Measurements from ENCODE around the gene IMPDH1. TPM values are rescaled to one million over a fixed set of nuclear protein-coding genes. Genes with fewer than 3 reads are reported as not detected.

The IMPDH1 gene
- total and polyA plus RNA-seq, 11 donors = 12.3 to 65.3 (median 23.6) TPM

GRCh38 chr7:128417071-128417470 lies 7.3 kb upstream of the IMPDH1 start:
- H3K27ac ChIP-seq = no peak overlapping the region
- H3K9me3 ChIP-seq = no peaks in the 10 kb centered on the region
- 82 to 90% (median 86%) methylated on average over 3 of the region's 3 CpGs for WGBS, 4 donors
- H3K27me3 ChIP-seq = no peaks in the 10 kb centered on the region
- H3K4me1 ChIP-seq = no peaks in the 10 kb centered on the region
- DNase-seq (no peak), ATAC-seq (no peak)
- H3K4me3 ChIP-seq = no peak overlapping the region
- H3K36me3 ChIP-seq = no peaks in the 10 kb centered on the region
- TF ChIP-seq POLR2A (IDR thresholded peaks at IDR 0.05) = no peak
- TF ChIP-seq, protein P1, sequence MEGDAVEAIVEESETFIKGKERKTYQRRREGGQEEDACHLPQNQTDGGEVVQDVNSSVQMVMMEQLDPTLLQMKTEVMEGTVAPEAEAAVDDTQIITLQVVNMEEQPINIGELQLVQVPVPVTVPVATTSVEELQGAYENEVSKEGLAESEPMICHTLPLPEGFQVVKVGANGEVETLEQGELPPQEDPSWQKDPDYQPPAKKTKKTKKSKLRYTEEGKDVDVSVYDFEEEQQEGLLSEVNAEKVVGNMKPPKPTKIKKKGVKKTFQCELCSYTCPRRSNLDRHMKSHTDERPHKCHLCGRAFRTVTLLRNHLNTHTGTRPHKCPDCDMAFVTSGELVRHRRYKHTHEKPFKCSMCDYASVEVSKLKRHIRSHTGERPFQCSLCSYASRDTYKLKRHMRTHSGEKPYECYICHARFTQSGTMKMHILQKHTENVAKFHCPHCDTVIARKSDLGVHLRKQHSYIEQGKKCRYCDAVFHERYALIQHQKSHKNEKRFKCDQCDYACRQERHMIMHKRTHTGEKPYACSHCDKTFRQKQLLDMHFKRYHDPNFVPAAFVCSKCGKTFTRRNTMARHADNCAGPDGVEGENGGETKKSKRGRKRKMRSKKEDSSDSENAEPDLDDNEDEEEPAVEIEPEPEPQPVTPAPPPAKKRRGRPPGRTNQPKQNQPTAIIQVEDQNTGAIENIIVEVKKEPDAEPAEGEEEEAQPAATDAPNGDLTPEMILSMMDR (IDR thresholded peaks at IDR 0.05) = no peak
- intact Hi-C loops (cut with DNase I) = no loop called here

DNA sequence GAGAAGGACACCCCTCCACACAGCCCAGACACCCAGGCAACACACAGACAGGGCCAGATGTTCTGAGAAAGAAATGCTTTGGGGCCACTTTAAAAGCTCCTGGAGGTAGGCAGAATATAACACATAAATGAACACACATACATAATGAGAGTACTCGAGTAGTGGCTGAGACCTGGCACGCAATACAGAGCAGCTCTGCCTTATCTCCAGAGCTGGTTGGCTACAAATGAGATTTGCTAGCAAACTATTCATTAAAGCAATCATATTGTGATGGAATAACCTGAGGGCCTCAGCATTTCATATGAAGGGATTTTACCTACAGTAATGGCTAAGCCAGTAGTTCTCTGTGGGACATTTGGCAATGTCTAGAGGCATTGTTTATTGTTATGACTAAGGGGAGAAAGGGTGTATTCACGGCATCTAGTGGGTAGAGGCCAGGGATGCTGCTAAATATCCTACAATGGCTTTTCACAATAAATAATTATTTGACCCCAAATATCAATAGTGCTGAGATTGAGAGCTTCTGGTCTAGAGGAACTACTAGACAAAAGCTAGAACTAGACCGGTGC lies 5.5 kb upstream of the IMPDH1 start:
- Histone ChIP-seq H3K9me3 (no peaks in the 10 kb centered on the region), H3K36me3 (no peaks in the 10 kb centered on the region), H3K4me3 (no peak overlapping the region), H3K4me1 (peaks cover 0 to 8% (median 4%) of the 10 kb centered on the region in 12 donors), H3K27ac (no peak overlapping the region), H3K27me3 (no peaks in the 10 kb centered on the region)
- DNase-seq (no peak), ATAC-seq (peak in 1 of 4 donors; percentile 12)
- WGBS, 4 donors = 63 to 70% (median 65%) methylated on average over 4 of the region's 4 CpGs
- TF ChIP-seq, protein P1 (IDR thresholded peaks at IDR 0.05) = no peak
- TF ChIP-seq POLR2A (IDR thresholded peaks at IDR 0.05) = no peak
- intact Hi-C loops (cut with DNase I) = no loop called here

GRCh38 chr7:128410451-128410753 lies 620 bp upstream of the IMPDH1 start:
- H3K27me3 ChIP-seq = no peaks in the 10 kb centered on the region
- 2 to 9% (median 3%) methylated on average over 5 to 6 of the region's 6 CpGs for WGBS, 4 donors
- DNase-seq (no peak), ATAC-seq (peak in 1 of 4 donors; percentile 4)
- TF ChIP-seq, protein P1 (IDR thresholded peaks at IDR 0.05) = no peak
- TF ChIP-seq POLR2A (IDR thresholded peaks at IDR 0.05) = no peak
- no peaks in the 10 kb centered on the region for H3K36me3 ChIP-seq
- intact Hi-C loops (cut with DNase I) = no loop called here
- H3K9me3 ChIP-seq = no peaks in the 10 kb centered on the region
- peaks cover 0 to 46% (median 31%) of the 10 kb centered on the region in 12 donors for H3K4me1 ChIP-seq
- peak overlapping the region; percentile 48 to 87 (median 71) for H3K4me3 ChIP-seq
- H3K27ac ChIP-seq = peak overlapping the region; percentile 21 to 94 (median 82)

DNA sequence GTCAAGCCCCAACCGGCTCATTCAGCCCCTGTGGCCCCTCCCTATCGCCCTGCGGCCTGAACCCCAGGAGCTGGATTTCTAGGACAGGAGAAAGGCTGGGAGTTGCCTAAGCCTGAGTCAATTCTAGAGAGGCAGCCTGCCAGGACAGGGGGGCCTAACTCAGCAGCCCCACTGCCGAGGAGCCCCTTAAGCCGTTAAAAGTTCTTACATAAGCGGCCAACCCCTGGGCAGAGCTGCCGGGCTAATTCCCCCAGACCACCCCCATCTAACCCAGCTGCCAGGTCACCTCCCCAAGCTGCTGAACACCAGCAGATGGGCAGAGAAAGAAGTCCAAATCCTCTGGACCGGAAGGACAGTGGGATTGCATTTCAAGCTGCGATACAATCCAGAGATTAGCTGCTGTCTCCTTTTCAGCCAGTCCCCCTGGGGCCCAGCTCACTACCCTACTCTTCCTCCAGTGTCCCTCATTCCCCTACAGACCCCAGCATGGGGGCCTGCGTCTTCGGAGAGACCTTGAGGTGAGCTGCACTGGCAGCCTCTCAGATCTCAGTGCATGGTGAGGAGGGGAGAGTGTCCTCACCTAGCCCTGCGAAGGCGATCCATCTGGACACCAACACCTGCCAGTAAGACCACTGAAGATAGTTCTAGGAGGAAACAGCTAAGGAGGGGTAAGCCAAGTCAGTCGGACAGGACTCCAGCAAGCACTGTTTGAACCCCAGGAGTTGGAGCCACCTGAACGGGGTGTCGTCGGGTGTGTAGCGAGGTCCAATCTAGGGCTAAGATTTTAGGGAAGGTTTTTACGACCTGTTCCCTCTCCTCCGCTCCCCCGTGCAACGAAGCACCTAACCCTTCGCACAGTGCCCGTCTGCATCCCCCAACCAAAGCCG lies 830 bp downstream of the IMPDH1 start:
- intact Hi-C loops (cut with DNase I) = loop anchor here in 2 of 10 donors (10.0 kb wide), 2 partner anchors 46 to 56 kb away; partner anchors contain the start of gene HILPDA (in 1 of the 2)
- peak overlapping the region; percentile 48 to 87 (median 71) for H3K4me3 ChIP-seq
- no peaks in the 10 kb centered on the region for H3K27me3 ChIP-seq

More for the DNA sequence above, 830 bp downstream of the IMPDH1 start:
- TF ChIP-seq, protein P1 (IDR thresholded peaks at IDR 0.05) = no peak
- TF ChIP-seq POLR2A (IDR thresholded peaks at IDR 0.05) = no peak
- Histone ChIP-seq H3K36me3 (no peaks in the 10 kb centered on the region), H3K4me1 (peaks cover 0 to 60% (median 42%) of the 10 kb centered on the region in 12 donors), H3K9me3 (no peaks in the 10 kb centered on the region), H3K27ac (peak overlapping the region; percentile 2 to 94 (median 82))
- 38 to 42% (median 42%) methylated on average over 22 to 25 of the region's 25 CpGs for WGBS, 4 donors
- DNase-seq (no peak), ATAC-seq (peak in 1 of 4 donors; percentile 1)
